A673 (cell line): ENCODE data around the gene COL5A1.

Source experiments
- EZH2 ChIP-seq: fragments of 200-600 bp; sonication (generic); IDR thresholded peaks from 2 replicates; pipeline ENCODE4 v1.6.1; 2017; ENCODE audit warnings: borderline replicate concordance, low read depth, mild to moderate bottlenecking, mixed read lengths, antibody characterized with exemption, low read length; ENCODE audit not compliant: poor library complexity, severe bottlenecking
- TF ChIP-seq, protein P1 (sequence below): fragments of 300-800, 200-600 bp; sonication (generic); conservative IDR thresholded peaks from 2 replicates; pipeline ENCODE4 v1.5.1; 2017; ENCODE audit warnings: low read depth, mild to moderate bottlenecking, antibody characterized with exemption, low read length, moderate library complexity, mixed read lengths

- TF ChIP-seq EZH2, result no peak
- TF ChIP-seq, protein P1, sequence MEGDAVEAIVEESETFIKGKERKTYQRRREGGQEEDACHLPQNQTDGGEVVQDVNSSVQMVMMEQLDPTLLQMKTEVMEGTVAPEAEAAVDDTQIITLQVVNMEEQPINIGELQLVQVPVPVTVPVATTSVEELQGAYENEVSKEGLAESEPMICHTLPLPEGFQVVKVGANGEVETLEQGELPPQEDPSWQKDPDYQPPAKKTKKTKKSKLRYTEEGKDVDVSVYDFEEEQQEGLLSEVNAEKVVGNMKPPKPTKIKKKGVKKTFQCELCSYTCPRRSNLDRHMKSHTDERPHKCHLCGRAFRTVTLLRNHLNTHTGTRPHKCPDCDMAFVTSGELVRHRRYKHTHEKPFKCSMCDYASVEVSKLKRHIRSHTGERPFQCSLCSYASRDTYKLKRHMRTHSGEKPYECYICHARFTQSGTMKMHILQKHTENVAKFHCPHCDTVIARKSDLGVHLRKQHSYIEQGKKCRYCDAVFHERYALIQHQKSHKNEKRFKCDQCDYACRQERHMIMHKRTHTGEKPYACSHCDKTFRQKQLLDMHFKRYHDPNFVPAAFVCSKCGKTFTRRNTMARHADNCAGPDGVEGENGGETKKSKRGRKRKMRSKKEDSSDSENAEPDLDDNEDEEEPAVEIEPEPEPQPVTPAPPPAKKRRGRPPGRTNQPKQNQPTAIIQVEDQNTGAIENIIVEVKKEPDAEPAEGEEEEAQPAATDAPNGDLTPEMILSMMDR, result 0 out of 2 replicates have a peak, but pooled peaks have one; percentile 14
These were observed 170.2 kb downstream of the COL5A1 start for GRCh38 chr9:134811673-134812342.
